HG02642 (cell line): ENCODE measurements around the gene CELSR2.
"Not testable (repeated sequence)": the region's sequence is repeated elsewhere in the genome, so short reads cannot be mapped to it uniquely, and the experiment has no call there.

Experiments
- ATAC-seq: cut with Tn5 transposase; IDR thresholded peaks from one replicate; pipeline ENCODE4 v1.9.1; 2021; ENCODE audit warnings: mild to moderate bottlenecking; ENCODE audit not compliant: unreplicated experiment, poor library complexity

Gene CELSR2

GRCh38 chr1:109275706-109276345, 26.5 kb downstream of the CELSR2 start:
- ATAC-seq: no peak

- ATAC-seq: peak; percentile 78
Measured at GRCh38 chr1:109277434-109278204, 28.3 kb downstream of the CELSR2 start.

- no peak for ATAC-seq
Measured at GRCh38 chr1:109279615-109280278, 30.4 kb downstream of the CELSR2 start.

GRCh38 chr1:109280862-109281261, 31.5 kb downstream of the CELSR2 start:
- ATAC-seq: no peak

GRCh38 chr1:109281680-109282496, 32.5 kb downstream of the CELSR2 start:
- no peak for ATAC-seq

GRCh38 chr1:109282497-109282951, 33.2 kb downstream of the CELSR2 start:
- ATAC-seq: no peak

- peak; percentile 96 for ATAC-seq
Measured at GRCh38 chr1:109282952-109283747, 33.8 kb downstream of the CELSR2 start, which contains the start of gene PSRC1. Gene PSRC1, minus strand, starts transcription at chr1:109283145.

- no peak for ATAC-seq
Measured at GRCh38 chr1:109283748-109284600, 34.6 kb downstream of the CELSR2 start.

GRCh38 chr1:109286762-109287161, 37.4 kb downstream of the CELSR2 start:
- not testable (repeated sequence) for ATAC-seq

- ATAC-seq: no peak
Measured at GRCh38 chr1:109290137-109290536, 40.8 kb downstream of the CELSR2 start.

GRCh38 chr1:109290998-109291397, 41.7 kb downstream of the CELSR2 start:
- ATAC-seq: no peak

- no peak for ATAC-seq
Measured at GRCh38 chr1:109292364-109292763, 43.0 kb downstream of the CELSR2 start.

- ATAC-seq: no peak
Measured at GRCh38 chr1:109293026-109293425, 43.7 kb downstream of the CELSR2 start.

- ATAC-seq: no peak
Measured at GRCh38 chr1:109294481-109294880, 45.1 kb downstream of the CELSR2 start.

GRCh38 chr1:109295712-109296415, 46.5 kb downstream of the CELSR2 start:
- no peak for ATAC-seq

GRCh38 chr1:109296782-109297181, 47.4 kb downstream of the CELSR2 start:
- ATAC-seq: no peak

GRCh38 chr1:109298666-109299557, 49.6 kb downstream of the CELSR2 start:
- ATAC-seq: no peak
